HEK293 (cell line): ENCODE measurements around the gene MSANTD1.

Experiments used
- CTCF ChIA-PET: fragments of 350-600 bp; formaldehyde crosslinking; extraction: SDS; loops from one replicate; lab custom pipeline; 2021; ENCODE audit warnings: antibody characterized with exemption; lab: Yijun Ruan, JAX
- POLR2A ChIA-PET: fragments of 300-600 bp; formaldehyde crosslinking; extraction: SDS; loops from one replicate; lab custom pipeline; 2020; ENCODE audit warnings: antibody characterized with exemption, inconsistent platforms; lab: Yijun Ruan, JAX
- H3K27ac ChIP-seq: fragments of 200-500 bp; sonication (Bioruptor generic); 2 replicates; pipeline ENCODE4 v1.5.1; 2014; ENCODE audit warnings: low read depth, low read length, control low read depth, inconsistent platforms; ENCODE audit errors: extremely low read depth
- H3K36me3 ChIP-seq, 2 experiments: fragments of 200-500 bp in 1 of 2; sonication (Bioruptor generic) in 1 of 2; 1 replicate in 1 of 2; 2 replicates in 1 of 2; pipeline ENCODE4 v1.5.1; 2014 to 2017; ENCODE audit warnings: inconsistent platforms in 2 of 2, low read length in 2 of 2; ENCODE audit not compliant: control insufficient read depth in 2 of 2, insufficient read depth in 1 of 2
- H3K4me1 ChIP-seq: fragments of 200-500 bp; sonication (Bioruptor generic); 2 replicates; pipeline ENCODE4 v1.5.1; 2014; ENCODE audit warnings: mild to moderate bottlenecking, low read length, inconsistent platforms; ENCODE audit not compliant: control insufficient read depth, insufficient read depth
- H3K4me3 ChIP-seq: 2 replicates; pipeline ENCODE4 v1.5.1; 2011; ENCODE audit warnings: low read depth, mild to moderate bottlenecking, control low read depth, low read length, moderate library complexity
- H3K9me3 ChIP-seq: fragments of 200-500 bp; sonication (Bioruptor generic); 2 replicates; pipeline ENCODE4 v1.5.1; 2014; ENCODE audit warnings: low read depth, low read length, inconsistent platforms; ENCODE audit not compliant: control insufficient read depth, insufficient read depth
- GLI2 ChIP-seq: fragments of 450-650 bp; formaldehyde crosslinking; IDR thresholded peaks from 2 replicates; pipeline ENCODE4; 2017; ENCODE audit warnings: missing biosample characterization, missing genetic modification characterization, low read depth, borderline replicate concordance
- GLI4 ChIP-seq: fragments of 450-650 bp; formaldehyde crosslinking; IDR thresholded peaks from 2 replicates; pipeline ENCODE4 v1.5.1; 2016; ENCODE audit warnings: missing biosample characterization, missing genetic modification characterization
- KLF9 ChIP-seq: fragments of 450-650 bp; formaldehyde crosslinking; IDR thresholded peaks from 2 replicates; pipeline ENCODE4 v1.5.1; 2016; ENCODE audit warnings: missing biosample characterization, missing genetic modification characterization, low read depth
- OVOL3 ChIP-seq: fragments of 450-650 bp; formaldehyde crosslinking; IDR thresholded peaks from 2 replicates; pipeline ENCODE4 v1.5.1; 2016; ENCODE audit warnings: missing biosample characterization, missing genetic modification characterization
- RBAK ChIP-seq: fragments of 450-650 bp; formaldehyde crosslinking; IDR thresholded peaks from 2 replicates; pipeline ENCODE4 v1.5.1; 2016; ENCODE audit warnings: missing biosample characterization, missing genetic modification characterization
- SCRT2 ChIP-seq: fragments of 450-650 bp; formaldehyde crosslinking; IDR thresholded peaks from 2 replicates; pipeline ENCODE4 v1.5.1; 2016; ENCODE audit warnings: missing biosample characterization, missing genetic modification characterization
- ZNF10 ChIP-seq: fragments of 450-650 bp; formaldehyde crosslinking; IDR thresholded peaks from 2 replicates; pipeline ENCODE4 v1.5.1; 2017; ENCODE audit warnings: missing biosample characterization, missing genetic modification characterization
- ZNF169 ChIP-seq: fragments of 450-650 bp; formaldehyde crosslinking; IDR thresholded peaks from 2 replicates; pipeline ENCODE4 v1.5.1; 2016; ENCODE audit warnings: missing biosample characterization, missing genetic modification characterization
- ZNF175 ChIP-seq: fragments of 450-650 bp; formaldehyde crosslinking; IDR thresholded peaks from 2 replicates; pipeline ENCODE4 v1.5.1; 2016; ENCODE audit warnings: missing biosample characterization, missing genetic modification characterization
- ZNF23 ChIP-seq: fragments of 450-650 bp; formaldehyde crosslinking; IDR thresholded peaks from 2 replicates; pipeline ENCODE4 v1.5.1; 2016; ENCODE audit warnings: missing biosample characterization, missing genetic modification characterization, borderline replicate concordance
- ZNF311 ChIP-seq: fragments of 450-650 bp; formaldehyde crosslinking; IDR thresholded peaks from 2 replicates; pipeline ENCODE4 v1.5.1; 2017; ENCODE audit warnings: missing biosample characterization, missing genetic modification characterization, borderline replicate concordance
- ZNF366 ChIP-seq: fragments of 450-650 bp; formaldehyde crosslinking; conservative IDR thresholded peaks from 2 replicates; pipeline ENCODE4 v1.5.1; 2016; ENCODE audit warnings: missing biosample characterization, missing genetic modification characterization
- ZNF514 ChIP-seq: fragments of 450-650 bp; formaldehyde crosslinking; IDR thresholded peaks from 2 replicates; pipeline ENCODE4 v1.5.1; 2016; ENCODE audit warnings: missing biosample characterization, missing genetic modification characterization
- ZNF529 ChIP-seq: fragments of 450-650 bp; formaldehyde crosslinking; IDR thresholded peaks from 2 replicates; pipeline ENCODE4 v1.5.1; 2017; ENCODE audit warnings: missing genetic modification characterization, missing biosample characterization; ENCODE audit not compliant: insufficient replicate concordance
- ZNF544 ChIP-seq: fragments of 450-650 bp; formaldehyde crosslinking; IDR thresholded peaks from 2 replicates; pipeline ENCODE4 v1.5.0; 2017; ENCODE audit warnings: missing biosample characterization, missing genetic modification characterization
- ZNF561 ChIP-seq: fragments of 450-650 bp; IDR thresholded peaks from 2 replicates; pipeline ENCODE4 v1.5.1; 2018; ENCODE audit warnings: missing biosample characterization, missing genetic modification characterization, borderline replicate concordance
- TF ChIP-seq, protein P1 (sequence below): fragments of 450-650 bp; formaldehyde crosslinking; IDR thresholded peaks from 2 replicates; pipeline ENCODE4 v1.5.1; 2016; ENCODE audit warnings: missing biosample characterization, missing genetic modification characterization, borderline replicate concordance
- TF ChIP-seq, protein P2 (sequence below): fragments of 450-650 bp; formaldehyde crosslinking; IDR thresholded peaks from 2 replicates; pipeline ENCODE4 v1.5.1; 2016; ENCODE audit warnings: missing biosample characterization, missing genetic modification characterization, low read depth
- TF ChIP-seq, protein P3 (sequence below): fragments of 450-650 bp; formaldehyde crosslinking; IDR thresholded peaks from 2 replicates; pipeline ENCODE4 v1.5.1; 2016; ENCODE audit warnings: missing biosample characterization, missing genetic modification characterization
- TF ChIP-seq, protein P4 (sequence below): fragments of 450-650 bp; IDR thresholded peaks from 2 replicates; pipeline ENCODE4 v1.5.1; 2018; ENCODE audit warnings: missing biosample characterization, missing genetic modification characterization

MSANTD1 gene

DNA sequence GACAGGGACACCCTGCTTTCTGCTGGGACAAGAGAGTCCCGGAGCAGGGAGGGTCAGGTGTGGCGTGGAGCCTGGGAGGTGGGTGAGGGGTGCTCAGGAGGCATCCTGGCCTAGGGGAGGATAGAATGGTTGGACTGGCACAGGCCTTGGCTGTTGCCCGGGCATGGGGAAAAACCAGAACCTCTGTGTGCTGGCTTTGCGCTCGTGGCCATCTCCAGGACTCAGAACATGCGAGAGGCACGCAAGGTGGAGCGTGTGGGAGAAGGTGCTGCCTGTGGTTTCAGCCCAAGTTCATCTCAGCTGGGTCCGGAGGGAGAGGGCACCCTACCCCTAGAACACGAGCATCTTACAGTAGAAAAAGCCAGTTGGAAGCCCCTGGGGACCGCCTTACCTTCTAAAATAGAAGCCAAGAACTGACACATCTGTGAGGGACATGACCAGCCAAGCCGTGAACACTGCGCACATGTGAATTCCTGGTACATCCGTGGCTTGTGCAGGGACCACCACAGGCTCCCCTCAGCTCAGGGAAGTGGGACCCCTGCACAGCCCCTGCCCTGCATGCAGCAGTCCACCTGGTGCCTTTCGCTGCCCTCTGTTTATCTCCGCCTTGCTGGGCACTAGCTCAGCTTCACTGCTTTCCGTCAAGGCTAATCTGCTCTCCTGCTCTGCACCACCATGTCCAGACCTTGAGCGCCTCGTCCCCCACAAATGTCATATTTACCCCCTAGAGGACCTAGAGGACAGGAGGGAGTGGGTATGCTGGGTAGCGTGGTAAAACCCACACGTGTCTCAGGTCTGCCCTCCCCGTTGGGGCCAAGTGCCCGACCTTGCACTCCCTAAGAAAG is 13.5 kb downstream of the MSANTD1 start (continued):
- no peak for TF ChIP-seq ZNF175 (tag by site-specific recombination)

DNA sequence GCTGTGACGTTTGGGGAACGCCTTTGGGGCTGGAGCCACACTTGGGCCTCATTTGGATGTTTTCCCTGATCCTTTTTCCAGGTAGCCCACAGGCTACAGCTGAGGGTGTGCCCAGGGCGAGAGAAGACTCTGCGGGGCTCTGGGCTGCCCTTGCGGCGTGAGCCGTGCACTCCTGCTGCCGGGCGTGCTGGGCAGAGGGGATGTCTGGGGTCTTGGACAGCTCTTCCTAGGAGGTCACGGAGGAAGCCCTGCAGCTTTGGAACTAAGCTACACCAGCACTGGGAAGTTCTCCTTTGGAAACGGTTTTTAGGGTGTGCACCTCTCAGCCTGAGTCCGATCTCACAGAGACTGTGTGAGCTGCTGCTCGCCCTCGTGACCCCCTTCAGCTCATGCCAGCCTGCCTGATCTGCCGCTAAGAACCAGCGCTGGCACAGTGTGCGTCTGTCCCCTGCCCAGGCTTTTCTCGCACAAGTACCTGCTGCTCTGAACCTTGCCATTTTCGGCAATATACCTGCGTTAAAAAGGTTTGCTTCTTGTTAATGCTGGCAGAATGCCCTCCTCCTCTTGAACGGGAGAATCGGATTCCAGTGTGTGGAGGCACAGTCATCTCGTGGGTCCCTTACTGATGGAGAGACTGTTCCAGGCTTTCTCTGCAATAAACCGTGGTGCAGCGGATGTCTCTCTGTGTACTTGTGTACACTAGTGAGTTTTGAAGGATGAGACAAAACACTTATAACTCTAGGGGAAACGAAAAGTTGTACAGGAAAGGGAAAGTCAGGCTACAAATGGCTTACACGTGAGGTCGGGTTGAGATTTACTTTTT is 14.3 kb downstream of the MSANTD1 start:
- Histone ChIP-seq H3K4me3 (no peak overlapping the region), H3K27ac (no peak overlapping the region), H3K4me1 (no peaks in the 10 kb centered on the region), H3K36me3 (no peaks in the 10 kb centered on the region), H3K9me3 (no peaks in the 10 kb centered on the region)
- TF ChIP-seq ZNF514: no peak
- no peak for TF ChIP-seq ZNF169
- no peak for TF ChIP-seq SCRT2 (tag by site-specific recombination)
- TF ChIP-seq ZNF544 (tag by site-specific recombination): no peak
- no peak for TF ChIP-seq ZNF529 (tag by site-specific recombination)
- TF ChIP-seq ZNF10 (tag by site-specific recombination): no peak
- TF ChIP-seq RBAK: no peak
- TF ChIP-seq, protein P1, sequence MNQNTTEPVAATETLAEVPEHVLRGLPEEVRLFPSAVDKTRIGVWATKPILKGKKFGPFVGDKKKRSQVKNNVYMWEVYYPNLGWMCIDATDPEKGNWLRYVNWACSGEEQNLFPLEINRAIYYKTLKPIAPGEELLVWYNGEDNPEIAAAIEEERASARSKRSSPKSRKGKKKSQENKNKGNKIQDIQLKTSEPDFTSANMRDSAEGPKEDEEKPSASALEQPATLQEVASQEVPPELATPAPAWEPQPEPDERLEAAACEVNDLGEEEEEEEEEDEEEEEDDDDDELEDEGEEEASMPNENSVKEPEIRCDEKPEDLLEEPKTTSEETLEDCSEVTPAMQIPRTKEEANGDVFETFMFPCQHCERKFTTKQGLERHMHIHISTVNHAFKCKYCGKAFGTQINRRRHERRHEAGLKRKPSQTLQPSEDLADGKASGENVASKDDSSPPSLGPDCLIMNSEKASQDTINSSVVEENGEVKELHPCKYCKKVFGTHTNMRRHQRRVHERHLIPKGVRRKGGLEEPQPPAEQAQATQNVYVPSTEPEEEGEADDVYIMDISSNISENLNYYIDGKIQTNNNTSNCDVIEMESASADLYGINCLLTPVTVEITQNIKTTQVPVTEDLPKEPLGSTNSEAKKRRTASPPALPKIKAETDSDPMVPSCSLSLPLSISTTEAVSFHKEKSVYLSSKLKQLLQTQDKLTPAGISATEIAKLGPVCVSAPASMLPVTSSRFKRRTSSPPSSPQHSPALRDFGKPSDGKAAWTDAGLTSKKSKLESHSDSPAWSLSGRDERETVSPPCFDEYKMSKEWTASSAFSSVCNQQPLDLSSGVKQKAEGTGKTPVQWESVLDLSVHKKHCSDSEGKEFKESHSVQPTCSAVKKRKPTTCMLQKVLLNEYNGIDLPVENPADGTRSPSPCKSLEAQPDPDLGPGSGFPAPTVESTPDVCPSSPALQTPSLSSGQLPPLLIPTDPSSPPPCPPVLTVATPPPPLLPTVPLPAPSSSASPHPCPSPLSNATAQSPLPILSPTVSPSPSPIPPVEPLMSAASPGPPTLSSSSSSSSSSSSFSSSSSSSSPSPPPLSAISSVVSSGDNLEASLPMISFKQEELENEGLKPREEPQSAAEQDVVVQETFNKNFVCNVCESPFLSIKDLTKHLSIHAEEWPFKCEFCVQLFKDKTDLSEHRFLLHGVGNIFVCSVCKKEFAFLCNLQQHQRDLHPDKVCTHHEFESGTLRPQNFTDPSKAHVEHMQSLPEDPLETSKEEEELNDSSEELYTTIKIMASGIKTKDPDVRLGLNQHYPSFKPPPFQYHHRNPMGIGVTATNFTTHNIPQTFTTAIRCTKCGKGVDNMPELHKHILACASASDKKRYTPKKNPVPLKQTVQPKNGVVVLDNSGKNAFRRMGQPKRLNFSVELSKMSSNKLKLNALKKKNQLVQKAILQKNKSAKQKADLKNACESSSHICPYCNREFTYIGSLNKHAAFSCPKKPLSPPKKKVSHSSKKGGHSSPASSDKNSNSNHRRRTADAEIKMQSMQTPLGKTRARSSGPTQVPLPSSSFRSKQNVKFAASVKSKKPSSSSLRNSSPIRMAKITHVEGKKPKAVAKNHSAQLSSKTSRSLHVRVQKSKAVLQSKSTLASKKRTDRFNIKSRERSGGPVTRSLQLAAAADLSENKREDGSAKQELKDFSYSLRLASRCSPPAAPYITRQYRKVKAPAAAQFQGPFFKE (tag by site-specific recombination): no peak
- ChIA-PET POLR2A (no interaction called here), CTCF (no interaction called here)

DNA sequence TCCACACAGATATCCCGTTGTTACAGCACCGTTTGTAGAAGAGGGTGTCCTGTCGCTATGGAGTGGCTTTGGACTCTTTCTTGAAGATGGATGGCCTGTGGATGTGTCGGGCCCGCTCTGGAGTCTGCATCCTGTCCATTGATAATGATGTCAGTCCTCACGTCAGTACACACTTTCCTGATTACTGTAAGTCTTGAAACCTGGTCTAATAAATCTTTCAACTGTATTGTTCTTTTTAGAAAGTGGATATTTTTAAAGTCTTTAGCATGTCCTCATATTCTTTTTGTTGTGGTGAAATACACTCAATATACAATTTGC is 14.9 kb downstream of the MSANTD1 start:
- ChIA-PET CTCF (no interaction called here), POLR2A (no interaction called here)
- Histone ChIP-seq H3K4me1 (no peaks in the 10 kb centered on the region), H3K9me3 (no peaks in the 10 kb centered on the region), H3K4me3 (no peak overlapping the region), H3K27ac (no peak overlapping the region), H3K36me3 (no peaks in the 10 kb centered on the region)
- TF ChIP-seq ZNF311 (tag by site-specific recombination): no peak
- TF ChIP-seq ZNF561 (tag by site-specific recombination): no peak
- TF ChIP-seq, protein P2, sequence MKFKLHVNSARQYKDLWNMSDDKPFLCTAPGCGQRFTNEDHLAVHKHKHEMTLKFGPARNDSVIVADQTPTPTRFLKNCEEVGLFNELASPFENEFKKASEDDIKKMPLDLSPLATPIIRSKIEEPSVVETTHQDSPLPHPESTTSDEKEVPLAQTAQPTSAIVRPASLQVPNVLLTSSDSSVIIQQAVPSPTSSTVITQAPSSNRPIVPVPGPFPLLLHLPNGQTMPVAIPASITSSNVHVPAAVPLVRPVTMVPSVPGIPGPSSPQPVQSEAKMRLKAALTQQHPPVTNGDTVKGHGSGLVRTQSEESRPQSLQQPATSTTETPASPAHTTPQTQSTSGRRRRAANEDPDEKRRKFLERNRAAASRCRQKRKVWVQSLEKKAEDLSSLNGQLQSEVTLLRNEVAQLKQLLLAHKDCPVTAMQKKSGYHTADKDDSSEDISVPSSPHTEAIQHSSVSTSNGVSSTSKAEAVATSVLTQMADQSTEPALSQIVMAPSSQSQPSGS (tag by site-specific recombination): no peak
- TF ChIP-seq, protein P3, sequence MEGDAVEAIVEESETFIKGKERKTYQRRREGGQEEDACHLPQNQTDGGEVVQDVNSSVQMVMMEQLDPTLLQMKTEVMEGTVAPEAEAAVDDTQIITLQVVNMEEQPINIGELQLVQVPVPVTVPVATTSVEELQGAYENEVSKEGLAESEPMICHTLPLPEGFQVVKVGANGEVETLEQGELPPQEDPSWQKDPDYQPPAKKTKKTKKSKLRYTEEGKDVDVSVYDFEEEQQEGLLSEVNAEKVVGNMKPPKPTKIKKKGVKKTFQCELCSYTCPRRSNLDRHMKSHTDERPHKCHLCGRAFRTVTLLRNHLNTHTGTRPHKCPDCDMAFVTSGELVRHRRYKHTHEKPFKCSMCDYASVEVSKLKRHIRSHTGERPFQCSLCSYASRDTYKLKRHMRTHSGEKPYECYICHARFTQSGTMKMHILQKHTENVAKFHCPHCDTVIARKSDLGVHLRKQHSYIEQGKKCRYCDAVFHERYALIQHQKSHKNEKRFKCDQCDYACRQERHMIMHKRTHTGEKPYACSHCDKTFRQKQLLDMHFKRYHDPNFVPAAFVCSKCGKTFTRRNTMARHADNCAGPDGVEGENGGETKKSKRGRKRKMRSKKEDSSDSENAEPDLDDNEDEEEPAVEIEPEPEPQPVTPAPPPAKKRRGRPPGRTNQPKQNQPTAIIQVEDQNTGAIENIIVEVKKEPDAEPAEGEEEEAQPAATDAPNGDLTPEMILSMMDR (tag by site-specific recombination): no peak
- TF ChIP-seq ZNF23 (tag by site-specific recombination): no peak
- no peak for TF ChIP-seq GLI4 (tag by site-specific recombination)
- TF ChIP-seq, protein P4, sequence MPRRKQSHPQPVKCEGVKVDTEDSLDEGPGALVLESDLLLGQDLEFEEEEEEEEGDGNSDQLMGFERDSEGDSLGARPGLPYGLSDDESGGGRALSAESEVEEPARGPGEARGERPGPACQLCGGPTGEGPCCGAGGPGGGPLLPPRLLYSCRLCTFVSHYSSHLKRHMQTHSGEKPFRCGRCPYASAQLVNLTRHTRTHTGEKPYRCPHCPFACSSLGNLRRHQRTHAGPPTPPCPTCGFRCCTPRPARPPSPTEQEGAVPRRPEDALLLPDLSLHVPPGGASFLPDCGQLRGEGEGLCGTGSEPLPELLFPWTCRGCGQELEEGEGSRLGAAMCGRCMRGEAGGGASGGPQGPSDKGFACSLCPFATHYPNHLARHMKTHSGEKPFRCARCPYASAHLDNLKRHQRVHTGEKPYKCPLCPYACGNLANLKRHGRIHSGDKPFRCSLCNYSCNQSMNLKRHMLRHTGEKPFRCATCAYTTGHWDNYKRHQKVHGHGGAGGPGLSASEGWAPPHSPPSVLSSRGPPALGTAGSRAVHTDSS (tag by site-specific recombination): no peak
- no peak for TF ChIP-seq ZNF366 (tag by site-specific recombination)
- no peak for TF ChIP-seq OVOL3 (tag by site-specific recombination)
- TF ChIP-seq GLI2 (tag by site-specific recombination): no peak
- TF ChIP-seq KLF9 (tag by site-specific recombination): no peak
